ENCODE measurements around the gene RAP2B.
"Not testable (repeated sequence)": the region's sequence is repeated elsewhere in the genome, so short reads cannot be mapped to it uniquely, and the experiment has no call there.

RAP2B gene
- total RNA-seq = 83.4 to 126 (median 93.1) reads per million in 4 donors

- peak; percentile 91 to 95 (median 92) for DNase-seq
Observed at GRCh38 chr3:153161714-153162512, at the start of gene RAP2B. TSS of gene RAP2B (plus strand) at chr3:153162226. CDS start at chr3:153162694, 468 bp downstream.

GRCh38 chr3:153113541-153113940, 48.5 kb upstream of the RAP2B start:
- DNase-seq = no peak

DNA sequence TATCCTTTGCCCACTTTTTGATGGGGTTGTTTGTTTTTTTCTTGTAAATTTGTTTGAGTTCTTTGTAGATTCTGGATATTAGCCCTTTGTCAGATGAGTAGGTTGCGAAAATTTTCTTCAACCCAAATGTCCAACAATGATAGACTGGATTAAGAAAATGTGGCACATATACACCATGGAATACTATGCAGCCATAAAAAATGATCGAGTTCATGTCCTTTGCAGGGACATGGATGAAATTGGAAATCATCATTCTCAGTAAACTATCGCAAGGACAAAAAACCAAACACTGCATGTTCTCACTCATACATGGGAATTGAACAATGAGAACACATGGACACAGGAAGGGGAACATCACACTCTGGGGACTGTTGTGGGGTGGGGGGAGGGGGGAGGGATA, 47.8 kb upstream of the RAP2B start:
- DNase-seq = not testable (repeated sequence)

- DNase-seq = no peak
Observed at GRCh38 chr3:153115326-153115725, 46.7 kb upstream of the RAP2B start.

GRCh38 chr3:153127788-153128187, 34.2 kb upstream of the RAP2B start:
- no peak for DNase-seq

GRCh38 chr3:153129426-153129825, 32.6 kb upstream of the RAP2B start:
- no peak for DNase-seq

DNA sequence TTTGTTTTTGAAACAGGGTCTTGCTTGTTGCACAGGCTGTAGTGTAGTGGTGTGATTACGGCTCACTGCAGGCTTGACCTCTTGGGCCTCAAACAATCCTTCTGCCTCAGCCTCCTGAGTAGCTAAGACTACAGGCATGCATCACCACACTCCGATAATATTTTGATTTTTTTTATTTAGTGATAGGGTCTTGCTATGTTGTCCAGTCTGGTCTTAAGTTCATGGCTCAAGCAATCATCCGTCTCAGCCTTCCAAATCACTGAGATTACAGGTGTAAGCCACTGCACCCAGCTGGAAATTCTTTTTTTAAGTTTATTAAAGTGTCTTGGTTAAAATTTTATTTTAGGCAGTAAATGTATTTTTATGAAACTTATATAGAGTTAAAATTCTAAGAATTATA, 32.2 kb upstream of the RAP2B start:
- no peak for DNase-seq

DNA sequence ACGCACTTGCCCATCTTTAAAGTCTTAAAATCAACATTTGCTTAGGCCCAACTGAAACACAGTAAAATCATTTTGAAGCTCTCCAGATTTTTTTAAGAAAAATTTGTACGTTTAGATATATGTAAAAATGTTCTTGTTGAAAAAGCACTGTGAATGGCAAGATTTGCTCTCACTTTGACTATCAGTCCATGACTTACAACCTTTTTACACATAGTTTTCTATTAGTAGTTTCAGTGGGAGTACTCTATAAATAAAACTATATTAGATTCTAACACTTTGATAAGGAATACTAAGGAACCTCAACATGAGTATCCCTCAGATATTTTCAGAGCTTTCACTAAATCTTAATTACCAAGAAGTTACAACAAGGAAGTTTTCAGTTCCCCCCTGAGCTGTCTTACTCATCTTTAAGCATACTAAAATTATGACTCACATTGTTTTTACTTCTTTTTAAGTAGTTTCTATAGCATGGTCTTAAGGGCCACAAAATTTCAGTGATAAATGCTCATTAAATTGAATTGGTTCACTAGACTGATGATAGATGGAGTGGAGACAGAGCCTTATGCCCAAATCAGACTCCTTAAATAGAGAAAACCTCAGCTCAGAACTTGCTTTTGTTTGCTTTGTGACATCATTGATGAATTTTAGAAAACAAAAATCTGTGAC, 31.6 kb upstream of the RAP2B start:
- peak in 1 of 5 donors; percentile 17 for DNase-seq

GRCh38 chr3:153137626-153138025, 24.4 kb upstream of the RAP2B start:
- DNase-seq = no peak

GRCh38 chr3:153138276-153139210, 23.5 kb upstream of the RAP2B start:
- DNase-seq = peak in 1 of 5 donors; percentile 87

GRCh38 chr3:153142961-153143360, 19.1 kb upstream of the RAP2B start:
- DNase-seq = no peak

GRCh38 chr3:153144071-153144470, 18.0 kb upstream of the RAP2B start:
- DNase-seq = no peak

DNA sequence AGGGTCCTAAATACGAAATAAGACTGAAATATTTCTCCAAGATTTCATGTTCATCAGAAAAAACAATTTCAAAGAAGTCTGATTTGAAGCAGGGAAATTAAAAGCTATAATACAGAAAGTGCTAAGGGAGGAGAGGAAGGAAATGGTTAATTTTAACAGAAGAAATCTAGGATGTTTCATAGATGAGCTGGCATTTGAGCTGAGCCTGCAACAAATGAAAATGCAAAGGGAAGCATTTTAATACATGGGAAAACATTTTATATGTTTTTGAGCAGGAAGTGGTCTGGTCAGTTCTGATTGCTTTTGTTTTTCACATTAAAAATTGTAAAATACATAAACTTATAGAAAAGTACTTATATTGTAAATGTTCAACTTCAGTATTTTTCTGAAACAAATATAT, 17.2 kb upstream of the RAP2B start:
- DNase-seq = no peak

DNA sequence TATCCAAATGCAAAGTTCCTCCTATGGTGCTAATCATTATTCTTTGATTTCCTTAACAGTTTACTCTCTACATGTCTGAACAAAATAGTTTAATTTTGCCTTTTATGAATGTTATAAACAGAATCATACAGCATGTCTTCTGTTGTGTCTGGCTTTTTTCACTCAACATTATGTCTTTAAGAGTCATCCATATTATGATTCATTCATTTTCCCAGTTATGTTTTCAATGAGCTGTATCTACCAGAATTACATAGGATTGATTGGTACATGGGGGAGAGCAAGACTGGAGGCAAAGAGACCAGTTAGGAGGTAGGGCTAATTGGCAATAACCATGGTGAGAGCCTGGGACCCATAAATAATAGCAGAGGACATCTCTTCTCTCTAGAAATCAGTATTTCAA, 16.6 kb upstream of the RAP2B start:
- DNase-seq = no peak

GRCh38 chr3:153146191-153147053, 15.6 kb upstream of the RAP2B start:
- DNase-seq = no peak

DNA sequence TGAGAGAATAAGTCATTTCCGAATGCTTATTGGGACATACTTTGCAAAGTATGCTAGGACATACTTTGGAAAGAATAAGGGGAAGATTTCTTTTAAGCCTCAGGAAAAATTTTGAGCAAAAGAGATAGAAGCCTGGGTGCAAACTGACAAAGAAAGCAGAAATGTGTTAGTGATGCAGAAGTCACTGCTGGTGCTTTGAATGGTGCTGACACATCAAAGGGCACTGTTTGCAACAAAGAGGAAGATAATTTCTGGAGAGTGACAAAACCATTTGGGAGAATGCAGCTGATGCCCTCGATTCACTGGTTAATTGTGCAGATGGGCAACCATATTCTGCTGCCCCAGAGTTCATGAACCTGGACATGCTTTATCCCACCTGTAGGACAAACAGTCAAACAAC, 11.0 kb upstream of the RAP2B start:
- no peak for DNase-seq

GRCh38 chr3:153155786-153156185, 6.2 kb upstream of the RAP2B start:
- DNase-seq = not testable (repeated sequence)

DNA sequence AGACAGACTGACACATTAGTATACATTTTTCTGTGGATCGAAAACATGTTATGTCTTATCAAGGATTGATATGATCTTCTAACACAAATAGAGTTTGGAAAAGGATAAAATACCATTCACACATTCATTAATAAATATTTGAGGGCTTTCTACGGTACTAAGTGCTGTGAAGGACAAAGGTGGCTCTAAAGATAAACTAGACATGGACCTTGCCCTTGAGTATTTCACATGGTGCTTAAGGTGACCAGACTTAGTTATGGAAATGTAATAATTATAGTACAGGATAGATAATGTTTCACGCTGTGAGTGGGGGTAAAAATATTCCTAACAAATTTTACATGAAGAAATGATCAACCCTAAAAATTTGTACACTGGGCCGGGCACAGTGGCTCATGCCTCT, 3.8 kb upstream of the RAP2B start:
- DNase-seq = no peak

DNA sequence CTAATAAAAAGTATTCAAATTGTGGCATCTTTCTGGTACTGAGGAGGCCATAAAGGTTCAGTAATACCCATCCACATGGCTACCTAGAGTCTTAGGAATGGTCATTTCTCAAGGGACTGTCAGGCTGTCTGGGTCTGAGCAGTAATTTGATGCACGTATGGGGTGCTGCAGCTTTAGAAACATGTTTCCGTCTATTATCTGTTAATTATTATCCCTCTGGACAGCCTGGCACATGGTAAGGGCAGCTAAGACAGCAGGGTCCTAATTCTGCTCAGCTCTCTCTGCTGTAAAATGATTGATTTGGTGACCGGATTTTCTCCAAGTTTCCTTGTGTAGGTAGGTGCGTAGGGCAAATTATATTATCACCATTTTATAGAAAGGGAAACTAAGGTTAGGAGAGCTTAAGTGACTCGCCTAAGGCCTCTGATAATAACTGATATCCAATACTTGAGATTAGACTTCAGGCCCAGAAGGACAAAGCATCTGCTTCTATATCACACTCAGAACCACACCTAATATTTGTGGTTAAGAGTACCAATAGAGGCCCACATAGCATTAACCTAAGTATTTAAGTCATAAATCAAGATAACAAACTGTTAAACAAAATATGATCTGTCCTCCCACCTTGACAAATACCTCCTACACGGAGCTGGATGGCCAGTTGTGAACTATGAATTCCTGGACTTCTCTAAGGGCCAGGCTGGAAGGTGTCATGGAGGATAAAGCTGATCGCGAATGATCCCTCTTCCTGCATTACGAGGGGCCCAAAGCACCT, 2.9 kb upstream of the RAP2B start:
- DNase-seq = no peak

DNA sequence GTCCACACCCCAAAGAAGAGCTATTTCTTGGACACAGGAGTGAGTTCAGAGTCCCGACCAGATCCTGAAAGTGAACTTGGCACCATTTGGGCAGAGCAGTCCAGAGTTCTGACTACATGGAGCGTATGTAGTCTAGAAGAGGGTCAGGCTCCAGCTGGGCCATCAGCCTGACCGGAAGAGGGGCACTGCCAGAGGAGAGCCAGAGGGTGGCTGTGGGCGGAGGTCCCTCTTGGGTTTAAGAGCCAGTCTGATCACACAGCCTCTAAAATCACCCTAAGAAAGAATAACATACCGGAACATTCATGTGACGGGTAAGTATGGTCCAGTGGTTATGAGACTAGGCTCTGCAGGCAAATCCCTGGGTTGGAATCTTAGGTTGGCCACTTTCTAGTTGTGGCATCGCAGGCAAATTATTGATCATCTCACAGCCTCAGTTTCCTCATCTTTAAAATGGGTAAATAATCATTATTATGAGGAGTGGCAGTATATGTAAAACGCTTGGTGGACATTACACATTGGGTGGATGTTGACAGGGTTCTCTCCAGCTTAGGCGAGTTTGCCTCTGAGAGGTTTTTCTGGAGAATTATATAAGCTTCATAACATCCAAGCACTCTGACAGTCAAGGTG, 2.1 kb upstream of the RAP2B start:
- no peak for DNase-seq

All from T-helper 1 cell (primary cell).